ENCODE measurements around the gene THOC6.
A peak's percentile ranks its signal among the peaks of the same experiment; 100 is the strongest.

Gene THOC6

GRCh38 chr16:3023669-3024478 is at the start of gene THOC6, which contains the start of gene HCFC1R1:
TSS of gene THOC6 (plus strand) at chr16:3024035. CDS start at chr16:3024327, 292 bp downstream.
TSS of gene HCFC1R1 (minus strand) at chr16:3023942. CDS start at chr16:3023941, 1 bp downstream.
- DNase-seq (ENCODE audit: low read depth in 2 of 2): peak; percentile 96

DNA sequence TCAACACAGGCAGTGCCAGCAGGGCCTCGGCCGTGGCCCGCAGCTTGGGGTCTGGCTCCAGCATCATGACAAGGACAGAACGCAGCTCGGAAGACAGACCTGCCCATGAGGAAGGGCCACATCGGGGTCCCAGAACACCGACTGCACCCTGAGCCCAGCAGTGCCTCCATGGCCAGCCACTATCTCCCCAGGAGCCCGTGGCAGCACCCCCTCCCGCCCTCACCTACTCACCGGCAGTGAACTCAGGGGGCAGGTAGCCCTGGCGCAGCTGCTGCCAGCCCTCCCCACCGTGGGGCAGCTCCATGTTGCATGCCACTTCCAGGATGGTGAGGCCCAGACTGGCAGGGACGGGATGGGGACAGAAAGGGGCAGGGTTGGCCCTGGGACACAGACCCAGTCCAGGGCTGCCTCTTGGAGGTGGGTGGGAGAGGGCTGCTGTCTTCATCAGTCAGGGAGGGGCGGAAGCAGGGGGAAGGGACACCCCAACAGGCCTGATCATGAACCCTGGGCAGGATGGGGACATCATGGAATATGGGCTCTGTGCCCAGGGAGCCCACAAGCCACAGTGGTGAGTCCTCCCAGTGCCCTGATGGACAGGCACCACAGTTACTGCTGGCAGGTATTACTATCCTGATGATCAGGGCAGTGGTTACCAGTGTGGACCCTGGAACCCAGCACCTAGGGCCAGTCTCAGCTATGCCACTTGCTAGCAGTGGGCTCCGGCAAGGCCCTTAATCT is 49.3 kb upstream of the THOC6 start:
- no peak for DNase-seq (ENCODE audit: low read depth in 2 of 2)

GRCh38 chr16:2975161-2975795 is 48.6 kb upstream of the THOC6 start:
- no peak for DNase-seq (ENCODE audit: low read depth in 2 of 2)

DNA sequence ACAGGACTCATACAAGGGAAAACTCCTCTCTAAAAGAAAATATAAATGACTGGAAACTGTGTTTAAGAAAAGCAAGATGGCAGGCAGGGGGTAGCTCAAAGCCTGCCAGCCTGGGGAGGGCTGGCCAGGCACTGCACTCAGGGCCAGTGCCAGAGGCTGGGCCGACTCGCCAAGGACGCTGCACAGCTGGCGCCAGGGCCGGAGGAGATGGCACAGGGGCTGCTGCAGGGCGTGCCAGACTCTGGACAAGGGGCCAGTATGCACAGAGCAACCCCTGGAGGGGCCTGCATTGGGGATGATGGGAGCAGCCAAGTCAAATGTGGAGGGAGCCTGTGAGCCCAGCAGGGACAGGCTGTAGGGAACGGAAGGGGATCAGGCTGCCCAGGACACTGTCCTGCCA is 47.6 kb upstream of the THOC6 start:
- no peak for DNase-seq (ENCODE audit: low read depth in 2 of 2)

DNA sequence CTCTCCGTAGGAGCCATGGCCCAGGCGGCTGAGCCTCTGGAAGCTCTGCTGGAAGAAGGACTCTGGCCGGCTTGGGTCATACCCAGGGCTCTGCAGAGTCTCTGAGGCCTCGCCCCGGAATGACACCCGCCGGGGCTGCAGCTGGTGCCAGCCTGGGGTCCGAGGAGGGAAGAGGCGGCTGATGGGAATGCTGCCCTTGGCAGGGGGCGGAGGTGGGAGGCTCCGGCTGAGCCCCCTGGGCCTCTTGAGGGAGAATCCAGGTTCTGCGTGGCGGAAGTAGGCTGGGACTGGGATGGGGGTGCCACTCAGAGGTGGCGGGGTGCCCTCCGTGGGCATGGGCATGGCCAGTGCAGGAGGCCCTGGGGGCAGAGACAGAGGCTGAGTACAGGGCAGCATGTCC is 47.2 kb upstream of the THOC6 start:
- DNase-seq (ENCODE audit: low read depth in 2 of 2): no peak

DNA sequence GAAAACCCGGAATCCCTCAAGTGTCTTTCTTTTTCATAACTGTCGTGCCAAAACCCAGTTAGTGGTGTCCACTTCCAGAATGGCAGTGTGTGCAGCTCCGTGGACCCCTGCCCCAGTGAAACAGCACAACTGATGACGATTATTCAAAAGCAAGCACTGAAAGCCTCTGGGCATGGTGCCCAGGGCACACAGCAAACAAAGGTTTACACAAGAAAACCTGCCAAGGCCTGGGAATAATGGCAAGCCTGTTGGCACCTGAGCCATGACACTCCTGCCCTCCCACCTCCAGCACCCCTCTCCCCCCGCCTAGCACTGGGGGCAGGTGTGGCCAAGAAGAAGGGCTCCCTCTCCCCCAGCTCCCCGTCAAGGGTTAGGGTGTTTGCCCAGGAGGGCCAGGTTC is 46.4 kb upstream of the THOC6 start:
- DNase-seq (ENCODE audit: low read depth in 2 of 2): no peak

DNA sequence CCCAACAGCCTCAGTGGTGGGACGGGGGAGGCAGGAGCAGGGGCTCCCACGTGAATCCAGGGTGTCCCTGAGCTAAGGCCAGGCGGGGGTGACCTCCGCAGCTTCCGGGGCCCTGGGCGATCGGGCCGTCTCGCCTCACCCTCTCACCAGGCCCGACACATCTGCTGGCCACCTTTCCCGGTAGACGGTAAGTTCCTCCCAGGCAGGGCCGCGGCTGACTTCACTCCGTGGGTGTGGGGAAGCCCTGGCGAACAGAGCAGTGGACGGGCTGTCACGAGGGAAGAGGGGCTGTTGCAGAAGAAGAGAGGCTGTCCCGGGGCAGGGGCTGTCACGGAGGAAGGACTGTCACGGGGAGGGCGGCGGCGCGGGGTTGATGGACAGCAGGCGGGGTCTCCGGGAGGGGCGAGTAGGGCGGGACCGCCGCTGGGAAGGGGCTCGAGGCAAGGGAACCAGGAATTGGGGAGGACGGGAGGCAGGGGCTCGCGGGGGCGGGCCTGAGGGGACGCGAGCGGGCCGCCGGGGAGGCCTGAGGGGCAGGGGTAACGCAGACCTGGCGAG is 44.1 kb upstream of the THOC6 start:
- no peak for DNase-seq (ENCODE audit: low read depth in 2 of 2)

DNA sequence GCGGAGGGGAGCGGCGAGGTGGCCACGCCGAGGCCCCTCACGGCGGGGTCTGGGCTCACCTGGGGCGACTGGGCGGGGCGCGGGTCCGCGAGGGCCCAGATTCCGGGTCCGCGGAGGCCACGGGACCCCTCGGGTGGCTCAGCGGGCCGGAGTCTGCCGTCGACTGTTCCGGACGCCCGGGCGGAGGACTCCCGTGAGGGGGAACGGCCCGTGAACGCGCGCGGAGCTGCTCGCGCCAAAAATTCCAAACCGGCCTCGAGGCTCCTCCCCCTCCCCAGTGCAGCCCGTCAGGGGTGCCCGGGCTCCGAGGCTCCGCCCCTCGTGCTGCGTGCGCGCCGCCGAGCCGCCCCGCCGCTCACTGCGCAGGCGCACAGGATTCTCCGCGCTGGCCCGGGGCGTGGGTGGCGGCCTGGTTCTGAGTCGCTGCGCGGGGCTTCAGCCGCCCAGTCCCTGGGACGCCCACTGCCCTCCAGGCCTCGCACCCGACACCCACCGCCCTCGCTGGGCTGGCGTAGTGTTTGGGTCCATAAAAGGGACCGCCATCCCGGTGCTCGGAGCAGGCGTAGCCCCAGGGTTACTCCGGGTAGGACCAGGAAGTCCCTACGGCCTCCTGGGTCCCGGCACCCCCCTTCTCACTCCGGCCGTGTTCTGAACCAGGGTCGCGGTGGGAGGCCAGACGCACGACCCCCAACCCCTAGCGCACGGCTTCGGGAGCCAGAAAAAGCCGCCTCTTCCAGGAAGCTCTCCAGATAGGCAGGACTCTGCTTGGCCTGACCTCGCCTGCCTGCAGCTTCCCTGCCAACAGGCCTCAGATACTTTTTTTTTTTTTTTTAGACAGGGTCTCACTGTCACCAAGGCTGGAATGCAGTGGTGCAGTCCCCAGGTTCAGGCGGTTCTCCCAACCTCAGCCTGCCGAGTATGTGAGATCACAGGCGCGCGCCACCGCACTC is 43.3 kb upstream of the THOC6 start, which contains the start of gene PKMYT1:
Gene PKMYT1, minus strand, starts transcription at position 220 of the 950 bp plus-strand sequence. CDS start 789 bp downstream, outside the sequence.
- peak; percentile 85 to 94 for DNase-seq (ENCODE audit: low read depth in 2 of 2)

- DNase-seq (ENCODE audit: low read depth in 2 of 2): no peak
Measured at GRCh38 chr16:2981177-2981898, 42.5 kb upstream of the THOC6 start.

GRCh38 chr16:2981899-2982250 is 42.0 kb upstream of the THOC6 start:
- DNase-seq (ENCODE audit: low read depth in 2 of 2): no peak

DNA sequence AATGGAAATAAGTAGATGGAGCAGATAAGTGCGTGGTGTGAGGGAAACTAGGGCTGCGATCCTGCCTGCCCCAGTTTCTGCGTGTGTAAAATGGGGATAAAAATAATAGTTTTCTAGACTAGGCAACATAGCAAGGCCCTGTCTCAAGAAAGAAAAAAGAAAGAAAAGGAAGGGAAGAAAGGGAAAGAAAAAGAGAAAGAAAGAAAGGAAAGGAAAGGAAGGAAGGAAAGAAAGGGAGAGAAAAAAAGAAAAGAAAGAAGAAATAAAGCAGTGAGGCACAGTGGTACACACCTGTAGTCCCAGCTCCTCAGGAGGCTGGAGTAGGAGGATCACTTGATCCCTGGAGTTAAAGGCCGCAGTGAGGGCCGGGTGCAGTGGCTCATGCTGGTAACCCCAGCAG is 41.4 kb upstream of the THOC6 start:
- DNase-seq (ENCODE audit: low read depth in 2 of 2): no peak

DNA sequence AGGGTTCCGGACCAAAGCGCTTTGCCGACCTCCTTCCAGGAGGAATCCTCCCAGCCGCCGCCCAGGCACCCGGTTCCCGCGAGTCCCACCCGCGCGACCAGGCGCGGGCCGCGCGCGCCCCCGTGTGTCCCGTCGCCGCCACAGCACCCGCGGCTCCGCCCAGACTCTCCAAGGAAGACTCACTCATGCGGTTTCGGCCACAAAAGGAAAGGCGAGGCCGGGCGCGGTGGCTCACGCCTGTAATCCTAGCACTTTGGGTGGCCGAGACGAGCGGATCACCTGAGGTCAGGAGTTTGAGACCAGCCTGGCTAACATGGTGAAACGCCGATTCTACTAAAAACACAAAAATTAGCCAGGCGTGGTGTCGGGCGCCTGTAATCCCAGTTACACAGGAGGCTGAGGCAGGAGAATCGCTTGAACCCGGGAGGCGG is 40.1 kb upstream of the THOC6 start:
- peak; percentile 60 to 77 for DNase-seq (ENCODE audit: low read depth in 2 of 2)

DNA sequence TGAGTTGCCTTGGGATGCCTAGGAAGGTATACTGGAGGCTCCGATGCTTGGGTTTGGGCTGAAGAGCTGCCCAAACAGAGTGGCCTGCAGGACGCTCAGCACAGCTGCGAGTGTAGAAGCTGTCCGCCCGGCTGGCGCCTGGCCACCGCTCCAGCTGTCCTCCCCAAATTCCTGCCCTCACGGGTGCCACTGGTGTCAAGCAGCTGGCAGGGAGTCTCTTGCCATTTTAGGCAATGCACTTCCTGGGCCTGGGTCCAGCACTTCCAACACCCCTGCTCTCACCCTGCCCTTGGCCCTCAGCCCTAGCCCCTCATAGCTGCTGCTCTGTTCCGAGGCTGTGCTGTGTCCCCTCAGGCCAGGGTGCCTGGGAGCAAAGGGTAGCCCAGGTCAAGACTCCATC is 38.4 kb upstream of the THOC6 start:
- no peak for DNase-seq (ENCODE audit: low read depth in 2 of 2)

- no peak for DNase-seq (ENCODE audit: low read depth in 2 of 2)
Measured at GRCh38 chr16:2985893-2986355, 37.9 kb upstream of the THOC6 start.

GRCh38 chr16:2986623-2987188 is 37.1 kb upstream of the THOC6 start:
- no peak for DNase-seq (ENCODE audit: low read depth in 2 of 2)

GRCh38 chr16:2987286-2987685 is 36.5 kb upstream of the THOC6 start:
- DNase-seq (ENCODE audit: low read depth in 2 of 2): no peak

DNA sequence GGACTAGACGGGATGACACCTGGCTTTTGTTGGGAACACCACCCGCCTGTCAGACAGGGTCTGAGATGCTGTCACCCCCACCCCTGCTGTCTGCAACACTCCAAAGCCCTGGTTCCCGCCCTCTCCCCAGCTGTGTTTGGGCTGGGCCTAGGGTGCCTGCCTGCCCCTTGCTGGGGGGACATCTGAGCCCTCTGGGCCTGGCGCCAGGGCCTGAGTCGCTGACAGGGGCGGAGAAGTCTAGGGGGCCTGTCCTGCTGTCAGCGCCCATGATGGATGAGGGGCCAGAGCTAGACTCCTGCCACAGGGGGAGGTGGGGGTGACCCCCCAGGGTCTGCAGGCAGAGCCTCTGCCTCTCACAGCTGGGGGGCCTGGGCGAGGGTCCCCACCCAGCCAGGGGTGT is 36.0 kb upstream of the THOC6 start:
- DNase-seq (ENCODE audit: low read depth in 2 of 2): no peak

GRCh38 chr16:2988590-2989099 is 35.2 kb upstream of the THOC6 start:
- DNase-seq (ENCODE audit: low read depth in 2 of 2): no peak

DNA sequence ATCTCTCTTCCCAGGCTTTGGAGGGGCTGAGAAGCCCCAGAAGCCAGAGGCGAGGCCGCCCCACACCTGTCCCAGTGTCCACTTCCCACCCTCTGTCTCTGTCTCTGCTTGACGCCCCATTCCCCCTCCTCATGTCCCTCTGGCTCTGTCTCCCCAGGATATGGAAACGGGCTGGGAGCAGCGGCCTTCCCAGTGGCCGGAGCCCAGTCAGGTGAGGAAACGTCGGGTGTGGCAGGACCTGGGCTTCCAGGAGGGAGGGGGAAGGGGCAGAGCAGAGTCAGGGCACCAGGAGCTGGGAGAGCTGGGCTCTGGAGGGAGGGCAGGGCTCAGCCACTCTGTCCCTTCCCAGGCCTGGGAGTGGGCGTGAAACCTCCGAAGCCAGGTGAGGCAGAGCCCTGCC is 32.9 kb upstream of the THOC6 start:
- no peak for DNase-seq (ENCODE audit: low read depth in 2 of 2)

Measured in stimulated activated CD4-positive, alpha-beta T cell treated with anti-CD3 and anti-CD28 coated beads, Interleukin-15, amount 100 ng/mL, for 48 hours (primary cell).